ENCODE measurements around the gene REEP5.
"Not testable (repeated sequence)": the region's sequence is repeated elsewhere in the genome, so short reads cannot be mapped to it uniquely, and the experiment has no call there.

Gene REEP5

DNA sequence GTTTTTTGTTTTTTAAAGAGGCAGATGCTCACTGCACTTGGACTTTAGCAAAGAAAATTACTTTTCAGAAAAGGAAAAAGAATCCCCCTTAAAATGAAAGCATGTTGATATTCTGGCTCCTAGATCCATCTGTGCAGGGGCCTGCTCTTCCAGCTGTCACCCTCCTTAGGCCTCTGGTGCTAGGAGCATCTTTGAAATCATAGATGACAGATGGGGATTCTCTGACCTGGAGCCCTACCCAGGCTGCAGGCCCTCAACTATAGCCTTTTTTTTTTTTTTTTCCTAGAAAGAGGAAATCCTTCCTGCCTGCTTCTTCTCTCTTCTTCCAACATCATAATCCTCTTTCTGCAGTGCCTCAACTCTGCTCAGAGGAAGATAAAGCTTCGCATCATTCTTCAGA lies 38.3 kb upstream of the REEP5 start:
- TF ChIP-seq CTCF (IDR thresholded peaks at IDR 0.05; ENCODE audit: low read depth, low read length) = no peak
- no peak overlapping the region for H3K4me3 ChIP-seq (ENCODE audit: low read depth, low read length)

GRCh38 chr5:112959872-112960271 lies 37.8 kb upstream of the REEP5 start:
- not testable (repeated sequence) for H3K4me3 ChIP-seq (ENCODE audit: low read depth, low read length)

- no peak for TF ChIP-seq CTCF (IDR thresholded peaks at IDR 0.05; ENCODE audit: low read depth, low read length)
- H3K4me3 ChIP-seq (ENCODE audit: low read depth, low read length) = no peak overlapping the region
Observed at GRCh38 chr5:112958093-112959088, 36.4 kb upstream of the REEP5 start.

DNA sequence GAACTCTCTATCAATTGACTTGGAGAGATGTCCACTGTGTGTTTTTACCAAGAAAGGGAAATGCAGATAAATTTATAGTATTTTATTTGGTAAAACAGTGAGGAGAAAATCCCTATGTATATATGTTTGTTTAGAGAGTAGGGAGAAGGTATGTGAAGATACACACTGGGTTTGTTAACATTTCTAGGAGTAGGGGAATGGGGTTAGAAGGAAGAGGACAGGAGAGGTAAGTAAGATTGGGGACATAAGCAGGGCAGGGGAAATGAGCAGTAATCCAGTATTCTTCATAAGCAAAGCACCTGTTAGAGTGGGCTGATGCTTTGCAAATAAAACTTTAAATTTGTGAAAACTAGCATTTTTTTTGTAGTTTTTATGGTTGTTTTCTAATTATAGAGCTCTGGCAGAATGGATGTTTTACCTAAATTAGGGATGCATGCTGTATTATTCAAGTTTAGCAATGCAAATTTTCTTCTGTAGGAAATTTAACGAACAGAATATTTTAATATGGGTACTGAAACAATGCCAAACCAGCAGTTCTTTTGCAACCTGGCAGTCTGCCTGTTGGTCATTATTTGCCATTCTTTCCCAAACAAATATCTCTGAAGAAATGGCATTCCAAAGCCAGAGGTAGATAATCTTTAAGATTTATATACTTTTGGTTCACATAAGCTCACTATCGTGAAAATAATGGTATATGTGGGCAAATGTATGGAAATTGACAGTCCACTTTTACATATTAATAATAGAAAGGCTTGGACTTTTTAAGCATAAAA lies 35.2 kb upstream of the REEP5 start:
- no peak overlapping the region for H3K4me3 ChIP-seq (ENCODE audit: low read depth, low read length)
- TF ChIP-seq CTCF (IDR thresholded peaks at IDR 0.05; ENCODE audit: low read depth, low read length) = no peak

GRCh38 chr5:112956606-112957005 lies 34.6 kb upstream of the REEP5 start:
- no peak overlapping the region for H3K4me3 ChIP-seq (ENCODE audit: low read depth, low read length)
- TF ChIP-seq CTCF (IDR thresholded peaks at IDR 0.05; ENCODE audit: low read depth, low read length) = no peak

DNA sequence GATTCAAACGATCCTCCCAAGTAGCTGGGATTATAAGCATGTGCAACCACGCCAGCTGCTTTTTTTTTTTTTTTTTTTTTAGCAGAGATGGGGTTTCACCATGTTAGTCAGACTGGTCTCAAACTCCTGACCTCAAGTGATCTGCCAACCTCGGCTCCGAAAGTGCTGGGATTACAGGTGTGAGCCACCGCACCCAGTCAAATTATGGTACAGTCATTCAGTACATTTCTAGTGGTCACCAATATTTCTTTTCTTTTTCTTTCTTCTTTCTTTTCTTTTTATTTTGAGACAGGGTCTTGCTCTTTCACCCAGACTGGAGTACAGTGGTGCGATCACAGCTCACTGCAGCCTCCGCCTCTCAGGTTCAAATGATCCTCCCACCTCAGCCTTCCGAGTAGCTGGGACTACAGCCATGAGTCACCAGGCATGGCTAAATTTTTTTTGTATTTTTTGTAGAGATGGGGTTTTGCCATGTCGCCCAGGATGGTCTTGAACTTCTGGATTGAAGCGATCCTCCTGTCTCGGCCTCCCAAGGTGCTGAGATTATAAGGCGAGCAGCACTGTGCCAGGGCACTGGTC lies 29.2 kb upstream of the REEP5 start:
- no peak overlapping the region for H3K4me3 ChIP-seq (ENCODE audit: low read depth, low read length)
- TF ChIP-seq CTCF (IDR thresholded peaks at IDR 0.05; ENCODE audit: low read depth, low read length) = no peak

DNA sequence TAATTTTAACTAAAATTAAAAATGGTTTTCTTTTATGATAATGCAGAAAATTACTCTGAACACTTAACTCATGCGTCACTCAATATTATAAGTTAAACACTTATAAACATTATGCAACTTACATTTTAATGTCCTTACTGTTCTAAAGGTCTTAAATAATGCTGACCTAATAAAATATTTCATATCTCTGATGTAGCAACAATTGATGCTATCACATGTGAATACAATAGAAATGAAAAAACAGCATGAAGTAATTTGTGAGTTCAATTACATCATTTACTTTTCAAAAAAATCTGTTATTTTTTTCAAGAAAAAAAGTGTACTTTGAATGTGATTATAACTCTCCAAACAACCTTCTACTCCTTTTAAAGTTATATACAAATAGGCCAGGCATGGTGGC lies 26.4 kb upstream of the REEP5 start:
- no peak for TF ChIP-seq CTCF (IDR thresholded peaks at IDR 0.05; ENCODE audit: low read depth, low read length)
- no peak overlapping the region for H3K4me3 ChIP-seq (ENCODE audit: low read depth, low read length)

All from WI38 (cell line).